Thyroid gland (tissue), 4 donors: ENCODE measurements around the gene EEFSEC.

Experiments
- POLR2A ChIP-seq, 2 donors: fragments of 450-650 bp; IDR thresholded peaks; one replicate each; pipeline ENCODE4 v1.6.1; 2017; ENCODE audit warnings: antibody characterized with exemption in 2 of 2, mild to moderate bottlenecking in 2 of 2, moderate library complexity in 1 of 2
- TF ChIP-seq, protein P1 (sequence below), 6 experiments: fragments of 200-600 bp in 3 of 6; fragments of 450-650 bp in 3 of 6; sonication (generic) in 3 of 6; IDR thresholded peaks; one replicate each; pipeline ENCODE4 v1.5.1; 2016 to 2019; ENCODE audit warnings: antibody characterized with exemption in 6 of 6, mild to moderate bottlenecking in 2 of 6, inconsistent platforms in 1 of 6, moderate library complexity in 1 of 6

DNA sequence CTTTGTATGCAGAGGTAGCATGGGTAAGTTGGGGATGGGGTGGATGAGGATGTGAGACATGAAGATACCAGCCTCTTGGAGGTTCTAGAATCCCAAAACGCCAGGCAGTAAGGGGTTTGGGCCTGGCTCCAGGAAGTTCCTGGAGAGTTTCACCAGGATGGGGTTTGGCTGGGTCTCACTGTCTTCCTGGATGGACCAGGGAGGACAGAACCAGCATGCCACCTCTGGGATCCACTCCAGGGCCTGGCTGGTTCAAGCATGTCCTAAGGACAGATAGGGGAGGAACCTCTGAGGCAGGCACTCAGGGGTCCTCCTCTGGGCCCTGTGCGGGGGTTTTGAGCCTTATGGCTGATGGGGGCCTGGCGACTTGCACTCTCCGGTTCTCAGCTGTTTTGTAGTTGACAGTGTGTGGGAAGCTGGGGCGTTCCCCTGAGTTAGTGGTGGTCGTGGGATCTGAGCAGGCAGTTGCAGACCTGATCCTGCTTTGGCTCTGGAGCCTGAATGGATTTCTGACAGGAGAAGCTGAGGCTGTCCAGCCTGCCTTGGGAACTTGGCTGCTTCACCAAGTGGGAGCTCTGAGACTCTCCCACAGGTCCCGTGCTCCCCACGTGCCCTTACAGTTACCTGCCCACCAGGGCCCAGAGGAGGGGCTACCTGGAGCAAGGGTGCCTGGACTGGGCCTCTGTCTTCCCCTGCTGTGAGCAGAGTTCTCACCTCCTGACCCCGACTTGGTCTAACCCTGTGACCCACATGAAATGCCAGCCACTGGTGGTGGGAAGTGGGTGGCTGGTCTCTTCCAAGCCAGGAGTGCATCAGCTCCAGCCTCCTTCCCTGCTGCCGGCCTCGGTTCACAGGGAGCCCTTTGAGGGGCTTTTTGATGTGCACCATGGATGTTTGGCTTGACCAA is 128.4 kb downstream of the EEFSEC start:
- TF ChIP-seq, protein P1, sequence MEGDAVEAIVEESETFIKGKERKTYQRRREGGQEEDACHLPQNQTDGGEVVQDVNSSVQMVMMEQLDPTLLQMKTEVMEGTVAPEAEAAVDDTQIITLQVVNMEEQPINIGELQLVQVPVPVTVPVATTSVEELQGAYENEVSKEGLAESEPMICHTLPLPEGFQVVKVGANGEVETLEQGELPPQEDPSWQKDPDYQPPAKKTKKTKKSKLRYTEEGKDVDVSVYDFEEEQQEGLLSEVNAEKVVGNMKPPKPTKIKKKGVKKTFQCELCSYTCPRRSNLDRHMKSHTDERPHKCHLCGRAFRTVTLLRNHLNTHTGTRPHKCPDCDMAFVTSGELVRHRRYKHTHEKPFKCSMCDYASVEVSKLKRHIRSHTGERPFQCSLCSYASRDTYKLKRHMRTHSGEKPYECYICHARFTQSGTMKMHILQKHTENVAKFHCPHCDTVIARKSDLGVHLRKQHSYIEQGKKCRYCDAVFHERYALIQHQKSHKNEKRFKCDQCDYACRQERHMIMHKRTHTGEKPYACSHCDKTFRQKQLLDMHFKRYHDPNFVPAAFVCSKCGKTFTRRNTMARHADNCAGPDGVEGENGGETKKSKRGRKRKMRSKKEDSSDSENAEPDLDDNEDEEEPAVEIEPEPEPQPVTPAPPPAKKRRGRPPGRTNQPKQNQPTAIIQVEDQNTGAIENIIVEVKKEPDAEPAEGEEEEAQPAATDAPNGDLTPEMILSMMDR (IDR thresholded peaks at IDR 0.05) = no peak
- no peak for TF ChIP-seq POLR2A (IDR thresholded peaks at IDR 0.05)
